HG03442 (cell line): ENCODE results near the gene NBEA.

Experiments used
- ATAC-seq: cut with Tn5 transposase; IDR thresholded peaks from one replicate; pipeline ENCODE4 v1.9.1; 2021; ENCODE audit warnings: mild to moderate bottlenecking, moderate library complexity; ENCODE audit not compliant: unreplicated experiment

NBEA gene

GRCh38 chr13:35260316-35260715 is 318.2 kb downstream of the NBEA start:
- no peak for ATAC-seq

- no peak for ATAC-seq
Measured at GRCh38 chr13:35266412-35266811, 324.3 kb downstream of the NBEA start.

- ATAC-seq = no peak
Measured at GRCh38 chr13:35278917-35279316, 336.8 kb downstream of the NBEA start.

GRCh38 chr13:35279500-35279899 is 337.4 kb downstream of the NBEA start:
- no peak for ATAC-seq

GRCh38 chr13:35283856-35284255 is 341.8 kb downstream of the NBEA start:
- no peak for ATAC-seq

- ATAC-seq = no peak
Measured at GRCh38 chr13:35285677-35286076, 343.6 kb downstream of the NBEA start.

- no peak for ATAC-seq
Measured at GRCh38 chr13:35292329-35292728, 350.3 kb downstream of the NBEA start.

GRCh38 chr13:35293579-35294226 is 351.6 kb downstream of the NBEA start:
- ATAC-seq = no peak

GRCh38 chr13:35309706-35310105 is 367.6 kb downstream of the NBEA start:
- no peak for ATAC-seq

- no peak for ATAC-seq
Measured at GRCh38 chr13:35332134-35332533, 390.1 kb downstream of the NBEA start.

GRCh38 chr13:35333157-35333556 is 391.1 kb downstream of the NBEA start:
- no peak for ATAC-seq

- ATAC-seq = no peak
Measured at GRCh38 chr13:35342440-35342839, 400.4 kb downstream of the NBEA start.

GRCh38 chr13:35343417-35343816 is 401.3 kb downstream of the NBEA start:
- ATAC-seq = no peak

- no peak for ATAC-seq
Measured at GRCh38 chr13:35345992-35346391, 403.9 kb downstream of the NBEA start.

- no peak for ATAC-seq
Measured at GRCh38 chr13:35346494-35346893, 404.4 kb downstream of the NBEA start.

GRCh38 chr13:35347679-35348205 is 405.7 kb downstream of the NBEA start:
- no peak for ATAC-seq

- ATAC-seq = no peak
Measured at GRCh38 chr13:35349052-35349451, 407.0 kb downstream of the NBEA start.

- peak; percentile 93 for ATAC-seq
Measured at GRCh38 chr13:35349673-35350278, 407.7 kb downstream of the NBEA start.

- ATAC-seq = no peak
Measured at GRCh38 chr13:35354285-35354684, 412.2 kb downstream of the NBEA start.

GRCh38 chr13:35354882-35355281 is 412.8 kb downstream of the NBEA start:
- no peak for ATAC-seq

- ATAC-seq = no peak
Measured at GRCh38 chr13:35356572-35356971, 414.5 kb downstream of the NBEA start.

- ATAC-seq = no peak
Measured at GRCh38 chr13:35365883-35366282, 423.8 kb downstream of the NBEA start.

- no peak for ATAC-seq
Measured at GRCh38 chr13:35367586-35367985, 425.5 kb downstream of the NBEA start.
